NB4 (cell line): ENCODE data around the gene ARPP21.
"Not testable (repeated sequence)": the region's sequence is repeated elsewhere in the genome, so short reads cannot be mapped to it uniquely, and the experiment has no call there.

ENCODE experiments used
- DNase-seq: peaks from one replicate; pipeline ENCODE4 v3.0.0; 2010; ENCODE audit warnings: low read depth
- H3K4me3 ChIP-seq: one replicate; pipeline ENCODE4 v1.5.1; 2011; ENCODE audit warnings: mild to moderate bottlenecking, low read depth, low read length, moderate library complexity
- CTCF ChIP-seq: IDR thresholded peaks from one replicate; pipeline ENCODE4 v1.5.1; 2012; ENCODE audit warnings: low read depth, low read length
- MAX ChIP-seq: IDR thresholded peaks from 2 replicates; pipeline ENCODE4 v1.6.1; 2011; ENCODE audit warnings: low read depth, low read length
- MYC ChIP-seq: IDR thresholded peaks from 2 replicates; pipeline ENCODE4 v1.6.1; 2011; ENCODE audit warnings: low read depth, low read length
- POLR2A ChIP-seq: IDR thresholded peaks from 2 replicates; pipeline ENCODE4 v1.6.1; 2011; ENCODE audit warnings: mild to moderate bottlenecking; ENCODE audit not compliant: insufficient read length; ENCODE audit errors: extremely low read depth

Gene ARPP21

GRCh38 chr3:35793667-35794066, 154.3 kb downstream of the ARPP21 start:
- TF ChIP-seq MYC, result no peak
- TF ChIP-seq CTCF, result no peak
- no peak for TF ChIP-seq MAX
- TF ChIP-seq POLR2A, result no peak
- no peak for DNase-seq
- no peak overlapping the region for H3K4me3 ChIP-seq

GRCh38 chr3:35800960-35801459, 161.7 kb downstream of the ARPP21 start:
- no peak for TF ChIP-seq CTCF
- no peak for TF ChIP-seq MYC
- no peak for TF ChIP-seq POLR2A
- TF ChIP-seq MAX, result no peak
- no peak overlapping the region for H3K4me3 ChIP-seq
- DNase-seq, result no peak

- no peak for DNase-seq
- TF ChIP-seq MYC (no peak), MAX (no peak), CTCF (no peak), POLR2A (no peak)
- H3K4me3 ChIP-seq, result no peak overlapping the region
These were observed 175.2 kb downstream of the ARPP21 start for GRCh38 chr3:35814531-35814930.

- not testable (repeated sequence) for DNase-seq
These were observed 176.5 kb downstream of the ARPP21 start for GRCh38 chr3:35815796-35816195.

GRCh38 chr3:35817216-35817615, 177.9 kb downstream of the ARPP21 start:
- no peak overlapping the region for H3K4me3 ChIP-seq
- TF ChIP-seq CTCF (no peak), MAX (no peak), POLR2A (no peak), MYC (no peak)
- DNase-seq, result no peak

More at GRCh38 chr3:35815796-35816195, 176.5 kb downstream of the ARPP21 start:
- H3K4me3 ChIP-seq, result not testable (repeated sequence)

- TF ChIP-seq CTCF (no peak), MAX (no peak), MYC (no peak), POLR2A (no peak)
- no peak for DNase-seq
- H3K4me3 ChIP-seq, result no peak overlapping the region
These were observed 192.8 kb downstream of the ARPP21 start for GRCh38 chr3:35832140-35832571.
